Ovary (tissue), 9 donors: ENCODE results near the gene IFIT5. TPM values are rescaled to one million over a fixed set of nuclear protein-coding genes. Genes with fewer than 3 reads are reported as not detected.

Source experiments
- DNase-seq, 5 donors: peaks; one replicate each; pipeline ENCODE4 v3.0.0-alpha.2; 2019 to 2020
- H3K27ac ChIP-seq, 2 donors: fragments of 200-600 bp; one replicate each; pipeline versions ENCODE4 v1.5.1 to v1.8.0; 2019 to 2022
- H3K27me3 ChIP-seq: fragments of 200-600 bp; one replicate; pipeline ENCODE4 v1.8.0; 2022
- H3K36me3 ChIP-seq: fragments of 200-600 bp; sonication (generic); one replicate; pipeline ENCODE4 v1.5.1; 2019
- H3K4me1 ChIP-seq: one replicate; pipeline ENCODE4 v1.8.1; 2013; ENCODE audit warnings: mild to moderate bottlenecking, moderate library complexity; ENCODE audit not compliant: insufficient read depth
- H3K4me3 ChIP-seq: fragments of 200-600 bp; sonication (generic); one replicate; pipeline ENCODE4 v1.5.1; 2017
- H3K9me3 ChIP-seq, 2 donors: fragments of 200-600 bp in 1 of 2; sonication (generic) in 1 of 2; one replicate each; pipeline versions ENCODE4 v1.5.1 to v1.8.1; 2013 to 2019; ENCODE audit warnings: mild to moderate bottlenecking in 1 of 2, moderate library complexity in 1 of 2
- EP300 ChIP-seq: sonication (generic); formaldehyde crosslinking; IDR thresholded peaks from one replicate; pipeline ENCODE4 v1.6.1; 2017; ENCODE audit warnings: antibody characterized with exemption
- POLR2A ChIP-seq: fragments of 450-650 bp; IDR thresholded peaks from one replicate; pipeline ENCODE4 v1.6.1; 2017; ENCODE audit warnings: antibody characterized with exemption, mild to moderate bottlenecking, moderate library complexity
- WGBS, 3 donors: extraction: QIAGEN DNeasy Blood & Tissue Kit in 1 of 3; methylation state at CpG; one replicate each; pipeline versions ENCODE4 v1.1.5 to v1.1.7; 2013 to 2017; 5-methylcytosine and 5-hydroxymethylcytosine counted together
- intact Hi-C, 4 donors: fragments of 100-400 bp; cut with DNase I; formaldehyde crosslinking; loops; one replicate each; pipeline versions ENCODE4 v1.11.0 to v1.15.1; 2022 to 2023
- polyA plus RNA-seq, 2 donors: library from polyadenylated mRNA; stranded (reverse); fragments of 200-250 nt in 1 of 2; fragments of 350-450 nt in 1 of 2; fragmentation: Illumina TruSeq in 1 of 2; extraction: RNeasy Lipid Tissue Mini Kit (QIAGEN cat#74804) in 1 of 2; gene quantifications; one replicate each; pipeline ENCODE4 v1.2.3, GENCODE V29; 2013 to 2014
- total RNA-seq, 7 donors: library from RNA; depleted of rRNA in 2 of 7; stranded (reverse); fragments of >200 nt in 2 of 7; fragmentation: NEBNext Ultra II Directional in 3 of 7; extraction: Animal tissue kit (Norgen Biotek cat#: 25700) in 3 of 7; gene quantifications; one replicate each; pipeline versions ENCODE4 v1.1.0 to v1.2.4, GENCODE V29; 2016 to 2023
- TF ChIP-seq, protein P1 (sequence below), 3 donors: fragments of 450-650 bp in 2 of 3; fragments of 200-600 bp in 1 of 3; IDR thresholded peaks; one replicate each; pipeline versions ENCODE4 v1.5.1 to v1.8.0; 2016 to 2022; ENCODE audit warnings: antibody characterized with exemption in 3 of 3, mild to moderate bottlenecking in 1 of 3
- donor health status: DM: no; HTN: no; CAD: no; lungs with moderate emphysema.
- donor health status: DM: no; HTN: no; CAD: no.
- donor health status: Bipolar disorder and iron deficiency.
- donor health status: DM: yes; HTN: yes; CAD: no.
- donor health status: DM: no; HTN: no; CAD: no.
- donor health status: DM: yes; HTN: yes; CAD: no.

The IFIT5 gene
- total and polyA plus RNA-seq, 9 donors: 8.7 to 22.0 (median 16.7) TPM

GRCh38 chr10:89371079-89371478, 43.3 kb upstream of the IFIT5 start:
- H3K27ac ChIP-seq: no peak overlapping the region
- H3K36me3 ChIP-seq: no peaks in the 10 kb centered on the region
- no peaks in the 10 kb centered on the region for H3K9me3 ChIP-seq
- intact Hi-C loops: loop anchor here in 1 of 4 donors (5.0 kb wide), 1 partner anchor 34 kb away; no protein-coding TSS in a partner anchor
- no peak overlapping the region for H3K4me3 ChIP-seq
- H3K4me1 ChIP-seq: peaks cover 12% of the 10 kb centered on the region
- H3K27me3 ChIP-seq: no peaks in the 10 kb centered on the region
- DNase-seq: no peak
- no peak for TF ChIP-seq EP300
- TF ChIP-seq POLR2A: no peak
- TF ChIP-seq, protein P1, sequence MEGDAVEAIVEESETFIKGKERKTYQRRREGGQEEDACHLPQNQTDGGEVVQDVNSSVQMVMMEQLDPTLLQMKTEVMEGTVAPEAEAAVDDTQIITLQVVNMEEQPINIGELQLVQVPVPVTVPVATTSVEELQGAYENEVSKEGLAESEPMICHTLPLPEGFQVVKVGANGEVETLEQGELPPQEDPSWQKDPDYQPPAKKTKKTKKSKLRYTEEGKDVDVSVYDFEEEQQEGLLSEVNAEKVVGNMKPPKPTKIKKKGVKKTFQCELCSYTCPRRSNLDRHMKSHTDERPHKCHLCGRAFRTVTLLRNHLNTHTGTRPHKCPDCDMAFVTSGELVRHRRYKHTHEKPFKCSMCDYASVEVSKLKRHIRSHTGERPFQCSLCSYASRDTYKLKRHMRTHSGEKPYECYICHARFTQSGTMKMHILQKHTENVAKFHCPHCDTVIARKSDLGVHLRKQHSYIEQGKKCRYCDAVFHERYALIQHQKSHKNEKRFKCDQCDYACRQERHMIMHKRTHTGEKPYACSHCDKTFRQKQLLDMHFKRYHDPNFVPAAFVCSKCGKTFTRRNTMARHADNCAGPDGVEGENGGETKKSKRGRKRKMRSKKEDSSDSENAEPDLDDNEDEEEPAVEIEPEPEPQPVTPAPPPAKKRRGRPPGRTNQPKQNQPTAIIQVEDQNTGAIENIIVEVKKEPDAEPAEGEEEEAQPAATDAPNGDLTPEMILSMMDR (IDR thresholded peaks at IDR 0.05): no peak

GRCh38 chr10:89371987-89372386, 42.4 kb upstream of the IFIT5 start:
- 75 to 83% (median 79%) methylated on average over 3 of the region's 3 CpGs for whole genome bisulfite sequencing, 3 donors
- H3K36me3 ChIP-seq: no peaks in the 10 kb centered on the region
- no peak overlapping the region for H3K4me3 ChIP-seq
- H3K4me1 ChIP-seq: peaks cover 12% of the 10 kb centered on the region
- no peak overlapping the region for H3K27ac ChIP-seq
- H3K9me3 ChIP-seq: no peaks in the 10 kb centered on the region
- intact Hi-C loops: loop anchor here in 1 of 4 donors (5.0 kb wide), 1 partner anchor 35 kb away; no protein-coding TSS in a partner anchor
- DNase-seq: no peak
- no peaks in the 10 kb centered on the region for H3K27me3 ChIP-seq
- TF ChIP-seq EP300 (no peak), POLR2A (no peak)
- TF ChIP-seq, protein P1 (IDR thresholded peaks at IDR 0.05): no peak

- no peak overlapping the region for H3K4me3 ChIP-seq
- intact Hi-C loops: loop anchor here in 1 of 4 donors (5.0 kb wide), 1 partner anchor 37 kb away; no protein-coding TSS in a partner anchor
- H3K27me3 ChIP-seq: no peaks in the 10 kb centered on the region
- TF ChIP-seq, protein P1 (IDR thresholded peaks at IDR 0.05): no peak
- TF ChIP-seq EP300 (no peak), POLR2A (no peak)
- DNase-seq: peak; percentile 75 to 93 (median 88)
- H3K9me3 ChIP-seq: no peaks in the 10 kb centered on the region
- no peaks in the 10 kb centered on the region for H3K36me3 ChIP-seq
- 0 to 10% (median 2%) methylated on average over 3 of the region's 3 CpGs for WGBS, 3 donors
- peaks cover 11% of the 10 kb centered on the region for H3K4me1 ChIP-seq
- H3K27ac ChIP-seq: peak overlapping the region; percentile 17 to 73
These were observed 40.3 kb upstream of the IFIT5 start for GRCh38 chr10:89373916-89374711.

DNA sequence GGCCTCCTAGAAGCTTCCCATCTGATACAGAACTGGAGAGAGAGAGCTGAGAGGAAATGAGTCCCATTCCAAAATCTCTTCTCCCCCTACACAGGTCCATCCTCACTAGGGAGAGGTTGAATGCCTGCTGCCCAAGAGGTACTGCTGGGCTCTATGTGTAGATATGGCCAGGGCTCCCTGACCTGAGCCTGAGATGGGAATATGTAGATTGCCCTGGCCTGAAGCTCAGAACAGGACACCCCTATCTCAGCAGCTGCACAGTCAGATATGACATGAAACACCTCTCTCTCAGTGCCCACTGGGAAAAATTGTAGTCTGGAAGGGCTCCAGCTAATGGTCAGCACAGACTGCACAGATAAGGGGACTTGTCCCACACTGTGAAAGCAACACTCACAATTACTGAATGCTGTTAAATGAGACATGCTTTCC, 39.6 kb upstream of the IFIT5 start:
- no peak overlapping the region for H3K4me3 ChIP-seq
- H3K27ac ChIP-seq: peak overlapping the region; percentile 17 to 73
- no peaks in the 10 kb centered on the region for H3K27me3 ChIP-seq
- DNase-seq: peak in 1 of 5 donors; percentile 21
- no peaks in the 10 kb centered on the region for H3K9me3 ChIP-seq
- H3K4me1 ChIP-seq: peaks cover 9% of the 10 kb centered on the region
- no peak for TF ChIP-seq POLR2A
- TF ChIP-seq, protein P1 (IDR thresholded peaks at IDR 0.05): no peak
- no peak for TF ChIP-seq EP300
- H3K36me3 ChIP-seq: no peaks in the 10 kb centered on the region
- intact Hi-C loops: loop anchor here in 1 of 4 donors (5.0 kb wide), 1 partner anchor 37 kb away; no protein-coding TSS in a partner anchor
